ENCODE data around the gene CRB3.
"Not testable (repeated sequence)": the region's sequence is repeated elsewhere in the genome, so short reads cannot be mapped to it uniquely, and the experiment has no call there.

Gene CRB3

GRCh38 chr19:6464070-6464873 is at the start of gene CRB3:
Gene CRB3 (plus strand): TSS chr19:6464271. CDS start chr19:6464702, 431 bp downstream.
- DNase-seq = no peak

DNA sequence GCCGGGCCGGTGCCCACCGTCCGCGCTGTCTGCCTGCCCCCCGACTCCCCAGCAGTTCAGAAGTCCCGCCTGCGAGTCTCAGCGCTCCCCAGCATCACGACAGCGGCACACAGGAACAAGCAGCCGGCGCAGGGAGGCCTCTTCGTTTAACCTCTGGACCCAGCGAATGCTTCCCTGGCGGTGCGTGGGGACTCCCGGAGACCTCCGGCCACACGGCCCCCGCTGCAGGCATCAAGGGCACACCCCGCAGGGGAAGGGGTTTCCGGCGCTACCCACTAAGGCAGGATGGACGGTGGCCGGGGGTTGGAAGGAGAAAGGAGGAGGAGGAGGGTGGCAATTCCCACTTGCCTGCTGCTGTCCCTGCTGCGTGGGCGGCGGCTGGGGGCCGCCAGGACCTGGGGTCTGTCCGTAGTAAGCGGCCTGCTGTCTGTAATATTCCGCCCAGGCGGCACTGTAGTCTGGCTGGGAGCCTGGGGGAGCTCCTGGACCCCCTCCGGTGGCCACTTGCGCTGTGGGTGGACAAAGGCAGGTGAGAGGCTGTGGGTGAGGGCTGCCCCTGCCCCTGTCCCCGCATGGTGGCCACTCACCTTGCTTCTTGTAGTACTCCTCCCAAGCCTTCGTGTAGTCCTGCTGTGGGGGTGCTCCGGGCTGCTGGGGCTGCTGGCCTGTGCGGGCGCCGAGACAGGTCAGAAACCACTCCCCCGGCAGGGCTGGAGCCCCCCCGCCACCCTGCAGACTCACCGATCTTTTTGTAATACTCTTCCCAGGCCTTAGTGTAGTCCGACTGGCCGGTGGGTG is 49.1 kb upstream of the CRB3 start:
- DNase-seq = no peak

GRCh38 chr19:6415591-6416190 is 48.4 kb upstream of the CRB3 start:
- no peak for DNase-seq

DNA sequence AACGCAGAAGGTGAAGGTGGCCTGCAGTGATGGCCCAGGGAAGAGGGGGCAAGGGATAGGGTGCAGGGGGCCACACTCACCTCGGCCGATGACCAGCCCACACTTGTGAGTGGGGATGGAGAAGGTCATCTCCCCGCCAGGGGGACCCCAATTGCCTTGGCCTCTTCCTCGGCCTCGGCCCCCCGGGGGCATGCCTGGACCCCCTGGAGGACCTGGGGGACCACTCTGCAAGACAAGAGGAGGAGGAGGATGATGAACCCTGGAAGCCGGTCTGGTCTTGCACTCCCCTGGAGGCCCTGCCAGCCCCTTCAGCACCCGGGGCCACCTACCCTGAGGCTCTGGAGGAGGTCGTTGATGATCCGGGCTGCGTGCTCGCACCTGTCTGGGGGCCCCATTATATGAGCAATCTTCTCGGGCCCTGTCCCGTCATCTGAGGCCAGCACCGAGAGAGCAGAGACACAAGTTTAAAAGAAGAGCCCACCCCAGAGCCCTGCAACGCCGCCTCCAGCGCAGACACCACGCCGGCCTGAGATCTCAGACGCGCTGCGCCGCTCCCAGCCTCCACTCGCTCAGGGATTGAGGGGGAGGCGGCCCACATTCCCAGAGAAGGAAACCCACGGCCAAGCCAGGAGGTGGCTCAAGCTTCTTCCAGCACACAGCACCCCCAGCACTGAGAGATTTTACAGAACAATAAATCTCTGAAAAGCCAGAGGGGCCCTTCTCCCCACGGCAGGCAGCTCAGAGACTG is 47.2 kb upstream of the CRB3 start:
- DNase-seq = no peak

DNA sequence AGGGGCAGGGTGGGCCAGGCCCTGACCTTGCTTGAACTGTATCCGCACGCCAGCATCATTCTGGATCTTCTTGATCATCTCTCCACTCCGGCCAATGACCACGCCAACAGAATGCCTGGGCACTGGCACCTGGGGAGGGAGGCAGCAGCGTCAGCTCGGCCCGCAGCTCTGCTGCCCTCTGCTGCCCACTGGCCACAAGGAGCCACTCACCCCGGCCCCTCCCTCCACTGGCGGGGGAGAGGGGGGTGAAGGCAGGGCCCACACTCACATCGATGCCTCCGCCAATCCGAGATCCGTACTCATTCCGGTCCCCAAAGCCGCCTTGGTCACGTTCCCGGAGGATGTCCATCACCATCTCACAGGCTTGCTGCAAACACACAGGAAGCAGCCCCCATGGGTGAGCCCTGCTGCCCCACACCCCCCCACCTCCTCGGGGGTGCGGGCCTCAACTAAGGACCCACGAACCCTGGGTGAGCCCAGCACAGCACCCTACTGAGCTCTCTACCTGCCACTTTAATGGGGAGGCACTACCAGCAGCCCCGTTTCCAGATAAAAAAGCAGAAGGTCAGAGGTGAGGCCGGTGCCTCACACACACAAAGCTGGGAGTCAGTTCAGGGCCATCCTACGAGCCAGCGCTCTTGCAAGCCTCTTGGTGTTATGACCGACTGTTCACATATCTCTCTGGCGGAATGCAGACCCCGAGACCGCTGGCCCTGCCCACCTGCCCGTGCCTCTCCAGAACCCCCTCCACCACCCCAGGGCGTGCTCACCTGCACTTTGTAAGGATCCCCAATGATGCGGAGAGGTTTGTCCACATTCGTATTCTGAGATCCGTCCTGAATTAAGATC is 46.1 kb upstream of the CRB3 start:
- peak in 1 of 3 donors; percentile 30 for DNase-seq

DNA sequence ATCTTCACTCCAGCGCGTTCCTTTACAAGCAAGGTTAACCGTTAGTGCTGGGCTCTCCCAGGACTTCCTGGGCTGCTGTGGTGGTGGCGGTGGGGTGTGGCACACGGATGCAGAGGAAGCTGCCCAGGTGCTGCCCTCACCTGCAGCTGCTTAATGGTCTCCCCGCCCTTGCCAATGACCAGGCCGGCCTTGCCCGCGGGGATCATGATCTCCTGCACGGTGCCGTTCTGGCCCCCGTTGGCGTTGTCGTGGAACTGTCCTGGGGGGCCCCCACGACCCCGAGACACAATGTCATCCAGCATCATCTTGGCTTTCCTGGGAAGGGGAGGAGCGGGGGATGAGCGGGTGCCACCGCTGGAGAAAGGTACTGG is 45.5 kb upstream of the CRB3 start:
- no peak for DNase-seq

DNA sequence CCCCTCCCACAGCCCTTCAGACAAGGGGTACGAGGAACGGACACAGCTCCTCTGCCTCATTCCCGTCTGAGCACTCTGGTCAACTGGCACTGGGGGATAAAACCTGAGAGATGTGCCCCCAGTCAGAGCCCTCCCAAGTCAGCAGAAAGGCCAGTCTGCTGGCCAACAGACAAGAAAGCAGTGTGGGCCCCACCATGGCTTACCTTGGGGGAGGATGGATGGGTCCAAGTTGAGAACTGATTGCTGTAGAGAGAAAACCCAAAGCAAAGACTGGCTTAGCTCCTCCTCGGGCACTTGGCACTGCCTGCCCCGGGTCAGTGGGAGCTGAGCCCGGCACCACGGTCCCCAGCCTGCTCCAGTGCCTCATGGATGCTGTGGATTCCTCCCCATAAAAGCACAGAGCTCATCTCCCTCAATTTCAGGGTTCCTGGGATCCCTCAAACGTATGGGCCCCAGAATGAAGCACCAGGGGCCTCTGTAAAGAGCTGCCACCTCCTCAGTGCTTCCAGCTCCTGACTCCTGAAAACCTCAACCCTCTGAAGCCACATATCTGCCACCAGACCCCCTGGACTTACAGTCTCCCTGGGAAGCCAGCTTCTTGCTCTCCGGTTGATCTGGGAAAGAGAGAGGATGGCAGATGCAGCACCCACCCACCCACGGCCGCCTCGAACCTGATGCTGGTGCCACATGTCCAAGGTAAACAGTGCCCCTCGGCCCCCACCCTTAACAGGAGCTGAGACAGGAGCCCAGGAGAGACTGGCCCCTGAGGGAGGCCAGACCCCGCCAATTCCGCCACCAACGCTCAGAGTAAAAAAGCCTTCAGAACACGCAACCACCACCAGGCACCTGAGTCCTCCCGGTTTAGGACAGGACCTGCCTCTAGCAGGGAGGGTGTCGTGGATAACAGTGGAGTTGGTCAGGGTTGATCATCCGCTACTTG is 42.7 kb upstream of the CRB3 start:
- DNase-seq = no peak

DNA sequence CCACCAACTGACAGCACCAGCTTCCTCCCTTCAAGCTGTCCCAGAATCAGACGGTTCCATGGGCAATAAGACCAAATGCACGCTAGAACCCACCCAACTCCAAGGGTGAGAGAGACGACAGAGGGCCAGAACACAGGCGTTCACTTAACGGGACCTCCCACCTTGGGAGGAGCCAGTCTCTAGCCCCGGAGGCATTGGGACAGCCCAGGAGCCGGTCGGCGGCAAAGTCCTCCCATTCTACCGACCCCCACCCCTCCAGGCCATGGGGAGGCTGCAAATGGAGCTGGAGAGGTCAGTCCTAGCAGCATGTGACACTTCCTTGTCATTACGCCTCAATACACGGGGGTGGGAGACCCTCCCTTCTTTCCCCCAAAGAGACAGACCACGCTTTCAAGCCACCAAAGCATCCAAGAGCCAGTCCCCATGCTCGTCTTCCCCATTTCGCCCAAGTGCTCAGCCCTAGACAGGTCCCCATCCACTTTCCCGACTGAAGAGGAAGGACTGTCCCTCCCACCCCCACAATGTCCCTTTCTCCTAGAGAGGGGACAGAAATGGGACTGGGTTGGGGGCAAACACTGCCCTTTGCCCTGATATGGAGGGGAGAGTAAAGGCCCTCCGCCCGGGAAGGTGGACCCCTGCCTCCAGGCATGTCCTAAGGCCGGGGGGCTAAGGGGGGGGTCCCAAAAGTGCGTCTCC is 40.4 kb upstream of the CRB3 start:
- peak; percentile 46 to 69 (median 52) for DNase-seq

GRCh38 chr19:6424195-6424938 is 39.7 kb upstream of the CRB3 start, which contains the start of gene KHSRP:
Gene KHSRP (minus strand): TSS chr19:6424811. CDS start chr19:6424701, 110 bp downstream.
- peak in 2 of 3 donors; percentile 14 to 56 for DNase-seq

DNA sequence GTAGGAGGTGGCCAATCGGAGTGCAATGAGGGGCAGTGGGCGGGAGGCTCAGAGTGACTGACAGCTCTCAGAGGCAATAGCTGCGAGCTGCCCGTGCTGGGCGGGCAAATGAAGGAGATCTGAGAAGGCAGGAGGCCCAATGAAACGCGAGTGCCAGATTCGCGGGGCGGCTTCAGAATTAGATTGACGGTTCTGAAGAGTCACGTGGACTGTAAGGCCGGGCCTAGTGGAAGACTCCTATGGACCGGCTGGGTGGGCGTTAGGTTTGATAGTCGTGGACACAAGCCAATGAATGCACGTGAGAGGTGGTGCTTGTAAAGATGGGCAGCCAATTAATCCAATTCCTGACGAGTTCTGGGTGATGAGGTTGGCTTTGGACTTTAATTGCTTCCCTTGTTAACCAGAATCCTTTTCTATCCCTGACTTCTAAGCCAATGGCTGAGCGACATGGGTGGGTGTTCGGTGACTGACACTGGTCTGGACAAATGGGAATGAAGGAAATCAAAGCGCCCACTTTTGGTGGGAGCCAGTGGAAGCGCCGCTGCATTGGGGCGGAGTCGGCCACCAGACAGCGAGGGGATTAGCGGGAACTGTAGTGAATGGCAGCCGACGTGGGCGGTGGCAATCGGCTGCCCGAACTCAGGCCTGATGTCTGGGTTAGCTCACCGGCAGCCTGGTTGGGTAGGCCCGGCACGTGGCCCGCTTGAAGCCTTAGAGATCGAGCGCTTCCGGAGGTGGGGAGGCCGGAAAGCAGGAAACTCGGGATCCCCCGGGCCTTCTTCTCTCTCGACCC is 38.9 kb upstream of the CRB3 start:
- DNase-seq = peak; percentile 99 to 100 (median 100)

- DNase-seq = peak in 2 of 3 donors; percentile 13 to 18
Measured at GRCh38 chr19:6425732-6426620, 38.1 kb upstream of the CRB3 start.

DNA sequence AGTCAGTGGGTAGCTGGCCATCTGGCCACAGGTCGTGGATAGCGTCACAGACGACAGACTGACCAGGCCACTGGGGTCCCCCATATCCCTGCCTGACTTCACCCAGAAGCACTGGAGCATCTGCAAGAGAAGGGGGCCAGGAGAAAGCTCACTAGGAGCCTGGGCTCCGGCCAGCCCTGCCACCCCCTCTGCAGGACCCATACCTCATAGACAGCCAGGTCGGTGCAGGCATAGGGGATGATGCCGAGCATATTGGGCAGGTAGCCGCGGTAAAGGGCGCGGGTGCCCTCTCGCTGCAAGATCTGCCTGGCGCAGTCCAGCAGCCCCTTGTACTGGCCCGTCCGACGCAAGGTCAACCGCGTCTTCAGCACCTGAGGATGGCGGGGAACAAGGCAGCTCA is 36.9 kb upstream of the CRB3 start:
- DNase-seq = no peak

DNA sequence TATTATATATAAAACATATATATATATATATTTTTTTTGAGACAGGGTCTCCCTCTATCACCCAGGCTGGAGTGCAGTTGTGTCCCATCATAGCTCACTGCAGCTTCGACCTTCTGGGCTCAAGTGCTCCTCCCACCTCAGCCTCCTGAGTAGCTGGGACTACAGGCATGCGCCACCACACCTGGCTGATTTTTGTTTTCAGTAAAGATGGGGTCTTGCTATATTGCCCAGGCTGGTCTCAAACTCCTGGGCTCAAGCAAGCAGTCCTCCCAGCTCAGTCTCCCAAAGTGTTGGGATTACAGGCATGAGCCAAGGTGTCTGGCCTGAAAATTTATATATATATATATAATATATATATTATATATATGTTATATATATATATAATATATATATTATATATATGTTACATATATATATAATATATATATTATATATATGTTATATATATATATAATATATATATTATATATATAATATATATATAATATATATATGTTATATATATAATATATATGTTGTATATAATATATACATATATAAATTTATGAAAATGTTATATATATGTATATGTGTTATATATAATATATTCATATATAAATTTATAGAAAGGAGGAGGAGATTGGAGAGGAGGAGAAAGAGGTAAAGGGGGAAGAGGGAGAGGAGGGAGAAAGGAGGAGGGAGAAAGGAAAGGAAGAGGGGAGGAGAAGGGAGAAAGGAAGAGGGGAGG is 35.2 kb upstream of the CRB3 start:
- DNase-seq = not testable (repeated sequence)

DNA sequence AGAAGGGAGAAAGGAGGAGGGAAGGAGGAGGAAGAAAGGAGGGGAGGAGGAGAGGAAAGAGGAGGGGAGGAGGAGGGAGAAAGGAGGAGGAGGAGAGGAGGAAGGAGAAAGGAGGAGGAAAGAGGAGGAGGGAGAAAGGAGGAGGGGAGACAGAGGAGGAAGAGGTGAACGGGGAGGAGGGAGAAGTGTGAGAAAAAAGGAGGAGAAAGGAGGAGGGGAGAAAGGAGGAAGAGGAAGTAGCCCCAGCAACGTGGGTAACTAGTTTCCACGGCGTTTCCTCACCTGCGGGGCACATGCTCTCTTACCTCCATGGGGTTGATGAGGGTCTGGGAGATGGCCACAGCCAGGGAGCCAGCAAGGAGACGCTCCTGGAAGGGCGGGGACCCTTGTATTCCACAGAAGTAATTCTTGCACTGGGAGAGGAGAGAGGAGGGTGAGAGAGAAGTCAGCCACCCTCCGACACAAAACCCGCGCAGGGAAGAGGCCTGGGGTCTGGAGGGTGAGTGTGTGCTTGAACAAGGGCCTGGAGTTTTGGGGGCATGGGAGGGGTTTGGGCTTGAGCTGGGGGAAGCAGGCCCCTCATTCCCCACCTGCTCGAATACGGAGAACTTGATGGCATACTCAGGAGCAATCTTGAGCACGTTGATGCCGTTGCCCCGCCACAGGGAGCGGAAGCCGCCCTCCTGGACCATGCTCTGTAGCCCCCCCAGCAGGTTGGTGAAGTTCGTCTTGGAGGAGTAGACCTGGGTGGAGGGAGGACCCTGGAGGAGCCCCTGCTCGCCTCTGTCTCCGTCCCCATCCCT is 34.5 kb upstream of the CRB3 start:
- DNase-seq = no peak

DNA sequence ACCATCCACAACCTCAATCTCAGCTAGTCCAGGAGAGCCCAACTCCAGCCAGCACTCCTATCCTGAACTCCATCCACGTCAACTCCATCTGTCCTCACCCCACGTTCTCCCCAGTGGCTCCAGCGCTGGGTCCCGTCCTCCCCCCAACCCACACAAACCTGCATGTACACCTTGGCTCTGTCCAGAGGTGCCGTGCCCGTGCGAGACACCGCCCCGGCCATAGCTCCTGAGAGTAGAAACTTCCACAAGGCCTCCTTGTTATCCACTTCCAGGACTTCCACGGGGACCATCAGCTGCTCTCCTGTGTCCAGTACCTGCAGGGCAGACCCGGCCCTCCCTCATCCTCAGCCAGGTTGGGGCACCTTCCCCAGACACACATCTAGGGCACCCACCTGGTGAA is 32.2 kb upstream of the CRB3 start:
- no peak for DNase-seq

GRCh38 chr19:6433165-6433564 is 30.9 kb upstream of the CRB3 start:
- no peak for DNase-seq

Measured in suppressor macrophage treated with lipopolysaccharide for 1 hour (primary cell).